HG02623 (cell line): ENCODE data around the gene PCCA.
"Not testable (repeated sequence)": the region's sequence is repeated elsewhere in the genome, so short reads cannot be mapped to it uniquely, and the experiment has no call there.

Experiments
- ATAC-seq: cut with Tn5 transposase; IDR thresholded peaks from one replicate; pipeline ENCODE4 v1.9.1; 2021; ENCODE audit warnings: moderate library complexity; ENCODE audit not compliant: unreplicated experiment

Gene PCCA

DNA sequence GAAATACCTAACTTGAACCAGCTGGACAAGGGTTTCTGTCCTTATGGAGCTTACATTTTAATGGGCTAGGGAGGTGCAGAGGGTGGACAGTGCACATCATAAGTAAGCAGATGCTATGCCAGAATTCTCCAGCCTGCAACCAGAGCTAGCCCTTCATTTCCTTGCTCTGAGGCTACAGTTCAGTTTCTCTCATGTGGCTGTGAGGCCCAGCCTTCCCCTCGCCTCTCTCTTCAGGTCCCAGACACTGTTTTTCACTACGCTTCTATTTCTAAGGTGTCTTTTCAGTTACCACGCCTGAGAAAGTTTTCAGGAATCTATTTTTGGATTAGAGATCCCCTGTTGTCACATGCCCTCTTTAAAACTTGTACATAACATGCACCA is 141.9 kb downstream of the PCCA start:
- ATAC-seq: no peak

- ATAC-seq: no peak
Measured at GRCh38 chr13:100231176-100231575, 142.3 kb downstream of the PCCA start.

- ATAC-seq: no peak
Measured at GRCh38 chr13:100234006-100234405, 145.1 kb downstream of the PCCA start.

GRCh38 chr13:100234524-100235136 is 145.7 kb downstream of the PCCA start:
- ATAC-seq: no peak

- no peak for ATAC-seq
Measured at GRCh38 chr13:100235311-100235901, 146.5 kb downstream of the PCCA start.

- no peak for ATAC-seq
Measured at GRCh38 chr13:100240109-100240779, 151.4 kb downstream of the PCCA start.

DNA sequence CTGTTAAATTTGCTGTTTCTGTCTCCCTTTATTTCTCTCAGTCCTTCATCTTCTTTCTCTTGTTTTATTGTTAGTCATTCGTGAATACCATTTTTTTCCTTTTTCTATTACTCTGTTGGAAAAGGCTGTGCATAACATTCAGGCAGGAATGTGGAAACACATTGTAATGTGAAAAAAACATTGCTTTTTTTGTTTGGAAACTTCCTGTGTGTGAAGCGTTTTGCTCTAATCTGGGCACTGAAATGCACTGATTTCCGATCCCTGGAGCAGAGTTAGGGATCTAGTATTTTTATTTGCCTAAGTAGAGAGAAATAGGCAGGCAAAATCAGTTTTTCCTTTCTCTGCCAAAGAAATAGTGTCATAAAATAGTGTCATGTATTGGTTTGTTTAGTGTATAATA is 155.5 kb downstream of the PCCA start:
- no peak for ATAC-seq

DNA sequence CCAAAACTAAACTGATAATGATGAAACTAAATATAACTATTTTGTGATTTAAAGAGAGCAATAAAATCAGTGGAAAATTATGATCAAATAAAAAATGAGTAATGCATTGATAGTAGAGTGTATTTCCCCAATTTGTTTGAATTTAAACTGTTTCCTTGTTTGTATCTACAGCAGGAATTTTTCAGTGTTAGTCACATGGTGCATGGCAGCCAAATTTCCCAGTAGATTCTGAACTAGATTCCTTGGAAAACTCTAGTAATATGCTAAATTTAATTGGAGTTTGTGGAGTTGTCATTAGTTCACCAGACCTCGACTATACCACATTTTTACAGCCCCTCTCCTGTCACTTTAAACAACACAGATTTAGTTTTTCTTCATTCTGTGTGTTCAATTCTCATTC is 156.2 kb downstream of the PCCA start:
- no peak for ATAC-seq

DNA sequence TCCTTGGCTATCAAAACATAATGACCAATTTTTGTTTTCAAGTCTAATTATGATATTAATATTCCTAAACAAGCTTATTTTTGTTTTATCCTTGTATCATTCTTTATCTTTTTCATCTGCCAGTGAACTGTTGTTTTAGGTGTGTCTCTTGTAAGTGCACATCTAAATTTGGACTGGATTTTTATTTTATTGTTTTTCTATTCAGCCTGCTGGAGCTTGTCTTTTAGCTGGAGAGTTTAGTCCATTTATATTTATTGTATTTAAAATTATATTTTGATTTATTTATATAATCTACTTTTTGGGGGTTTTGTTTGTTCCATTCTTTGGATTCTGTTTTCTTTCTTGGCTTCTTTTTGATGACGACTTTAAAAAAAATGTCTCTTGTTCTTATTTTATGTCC is 159.0 kb downstream of the PCCA start:
- ATAC-seq: no peak

DNA sequence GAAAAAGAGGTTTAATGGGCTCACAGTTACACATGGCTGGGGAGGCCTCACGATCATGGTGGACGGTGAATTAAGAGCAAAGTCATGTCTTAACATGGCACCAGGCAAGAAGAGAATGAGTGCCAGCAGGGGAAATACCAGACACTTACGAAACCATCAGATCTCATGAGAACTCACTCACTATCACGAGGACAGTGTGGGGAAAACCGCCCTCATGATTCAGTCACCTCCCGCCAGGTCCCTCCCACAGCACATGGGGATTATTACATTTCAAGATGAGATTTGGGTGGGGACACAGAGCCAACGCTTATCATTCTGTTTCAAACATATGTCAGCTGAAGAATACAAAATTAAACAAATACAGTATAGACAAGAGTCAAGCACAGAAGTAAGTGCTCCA is 165.1 kb downstream of the PCCA start:
- no peak for ATAC-seq

DNA sequence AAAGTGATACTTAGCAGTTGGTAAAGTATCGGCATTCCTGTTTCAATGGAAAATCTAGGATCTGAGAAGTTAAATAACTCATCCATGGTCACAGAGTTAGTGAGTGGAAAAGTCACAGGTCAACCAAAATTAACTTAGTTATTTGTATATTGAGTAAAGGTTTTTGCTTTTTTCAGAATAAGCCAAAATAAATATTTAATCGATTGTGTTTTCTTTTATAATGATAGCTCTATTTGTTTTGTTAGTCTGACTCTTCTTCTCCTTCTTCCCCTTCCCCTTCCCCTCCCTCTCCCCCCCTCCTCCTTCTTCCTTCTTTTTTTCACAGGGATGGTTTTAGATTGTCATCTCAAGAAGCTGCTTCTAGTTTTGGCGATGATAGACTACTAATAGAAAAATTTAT is 173.5 kb downstream of the PCCA start:
- ATAC-seq: no peak

GRCh38 chr13:100266026-100266425 is 177.1 kb downstream of the PCCA start:
- ATAC-seq: no peak

- ATAC-seq: no peak
Measured at GRCh38 chr13:100269837-100270236, 180.9 kb downstream of the PCCA start.

DNA sequence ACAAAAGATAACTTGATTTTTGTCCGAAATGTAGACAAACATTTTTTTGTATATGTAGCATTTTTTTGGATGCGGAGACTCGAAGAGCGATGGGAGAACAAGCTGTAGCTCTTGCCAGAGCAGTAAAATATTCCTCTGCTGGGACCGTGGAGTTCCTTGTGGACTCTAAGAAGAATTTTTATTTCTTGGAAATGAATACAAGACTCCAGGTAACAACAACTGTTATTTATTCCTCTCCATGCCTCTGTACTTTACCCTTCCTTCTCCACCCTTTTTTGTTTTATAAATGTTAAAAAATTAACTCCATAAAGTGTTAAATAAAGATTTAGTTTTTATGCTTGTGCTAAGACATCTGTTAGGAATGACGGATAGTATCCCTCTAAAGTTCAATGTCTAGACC is 184.2 kb downstream of the PCCA start:
- no peak for ATAC-seq

DNA sequence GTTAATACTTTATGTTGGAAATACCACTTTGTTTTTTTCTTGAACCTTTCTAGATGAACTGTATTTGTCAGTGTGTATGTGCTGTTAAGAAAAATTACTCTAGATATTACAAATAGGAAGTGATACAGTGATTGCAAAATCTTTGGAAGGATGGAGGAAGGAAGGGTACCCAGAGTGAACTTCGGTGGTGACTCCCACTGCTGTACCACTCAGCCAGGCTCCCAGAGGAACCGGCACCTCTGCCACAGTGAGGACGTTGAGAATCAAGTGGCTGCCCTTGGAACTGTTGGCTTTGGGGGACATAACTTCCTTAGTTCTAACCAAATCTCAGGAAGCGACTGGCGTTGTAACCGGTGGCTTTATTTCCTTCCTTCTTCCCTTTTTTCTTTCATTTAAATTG is 184.7 kb downstream of the PCCA start:
- ATAC-seq: no peak

DNA sequence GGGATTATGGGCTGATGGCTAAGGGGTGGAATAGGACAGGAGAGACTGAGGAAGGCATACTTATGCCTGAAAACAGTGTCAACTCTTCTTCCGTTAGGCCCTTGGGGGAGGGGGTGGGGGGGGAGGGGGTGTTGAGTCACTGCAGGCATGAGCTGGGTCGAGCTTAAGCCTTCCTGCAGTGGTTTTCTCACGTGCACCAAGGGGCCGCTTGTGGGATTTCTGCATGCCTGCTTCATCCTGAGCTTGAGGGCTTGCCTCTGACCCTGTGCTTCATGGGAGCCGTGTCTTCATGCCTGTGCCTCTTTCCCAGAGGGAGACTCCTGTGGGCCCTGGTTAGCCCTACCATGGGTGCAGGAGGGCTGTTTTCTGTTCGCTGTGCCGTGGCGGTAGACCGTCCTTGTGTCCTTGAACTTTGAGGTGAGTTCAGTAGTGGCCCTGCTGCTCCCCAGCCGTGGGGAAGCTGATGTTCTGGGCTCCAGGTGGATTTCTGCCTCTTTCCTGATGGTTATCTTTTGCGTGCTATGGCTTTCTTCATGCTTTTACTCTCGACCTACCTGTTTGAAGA is 186.1 kb downstream of the PCCA start:
- no peak for ATAC-seq

DNA sequence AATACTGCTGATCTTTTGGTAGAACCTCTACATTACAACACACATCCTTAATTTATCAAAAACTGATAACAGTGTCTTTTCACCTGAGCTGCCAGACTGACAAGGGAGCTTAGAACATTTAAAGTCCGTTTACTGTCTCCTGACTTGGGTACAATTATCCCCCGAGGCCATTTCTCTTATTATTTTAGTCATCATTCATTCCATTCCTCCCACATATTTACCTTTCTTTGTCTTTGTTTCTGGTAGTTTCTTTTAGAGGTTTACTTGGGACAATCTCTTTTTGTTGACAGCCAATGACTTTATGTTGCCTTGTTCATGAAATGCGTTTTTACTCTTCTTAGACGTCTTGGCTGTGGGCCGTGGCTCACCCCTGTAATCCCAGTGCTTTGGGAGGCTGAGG is 186.9 kb downstream of the PCCA start:
- ATAC-seq: no peak

DNA sequence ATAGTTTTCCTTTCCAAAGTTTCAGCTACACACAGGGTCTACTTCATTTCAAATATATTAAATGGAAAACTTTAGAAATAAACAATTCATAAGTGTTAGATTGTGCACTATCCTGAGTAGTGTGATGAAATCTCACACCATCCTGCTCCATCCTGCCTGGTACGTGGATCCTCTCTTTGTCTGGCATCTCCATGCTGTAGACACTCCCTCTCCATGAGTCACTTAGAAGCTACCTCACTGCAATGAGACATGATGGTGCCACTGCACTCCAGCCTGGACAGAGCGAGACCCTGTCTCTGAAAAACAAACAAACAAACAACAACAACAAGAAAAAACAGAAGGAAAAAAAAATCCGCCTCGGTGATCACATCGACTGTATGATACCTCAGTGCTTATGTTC is 191.8 kb downstream of the PCCA start:
- ATAC-seq: no peak

DNA sequence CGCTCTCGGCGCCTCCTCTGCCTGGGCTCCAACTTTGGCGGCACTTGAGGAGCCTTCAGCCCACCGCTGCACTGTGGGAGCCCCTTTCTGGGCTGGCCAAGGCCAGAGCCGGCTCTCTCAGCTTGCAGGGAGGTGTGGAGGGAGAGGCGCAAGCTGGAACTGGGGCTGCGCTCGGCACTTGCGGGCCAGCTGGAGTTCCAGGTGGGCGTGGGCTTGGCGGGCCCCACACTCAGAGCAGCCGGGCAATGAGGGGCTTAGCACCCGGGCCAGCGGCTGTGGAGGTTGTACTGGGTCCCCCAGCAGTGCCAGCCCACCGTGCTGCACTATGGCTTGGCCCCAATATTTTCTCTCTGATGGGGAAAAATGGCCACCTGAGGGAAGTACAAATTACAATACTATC is 193.4 kb downstream of the PCCA start:
- not testable (repeated sequence) for ATAC-seq

DNA sequence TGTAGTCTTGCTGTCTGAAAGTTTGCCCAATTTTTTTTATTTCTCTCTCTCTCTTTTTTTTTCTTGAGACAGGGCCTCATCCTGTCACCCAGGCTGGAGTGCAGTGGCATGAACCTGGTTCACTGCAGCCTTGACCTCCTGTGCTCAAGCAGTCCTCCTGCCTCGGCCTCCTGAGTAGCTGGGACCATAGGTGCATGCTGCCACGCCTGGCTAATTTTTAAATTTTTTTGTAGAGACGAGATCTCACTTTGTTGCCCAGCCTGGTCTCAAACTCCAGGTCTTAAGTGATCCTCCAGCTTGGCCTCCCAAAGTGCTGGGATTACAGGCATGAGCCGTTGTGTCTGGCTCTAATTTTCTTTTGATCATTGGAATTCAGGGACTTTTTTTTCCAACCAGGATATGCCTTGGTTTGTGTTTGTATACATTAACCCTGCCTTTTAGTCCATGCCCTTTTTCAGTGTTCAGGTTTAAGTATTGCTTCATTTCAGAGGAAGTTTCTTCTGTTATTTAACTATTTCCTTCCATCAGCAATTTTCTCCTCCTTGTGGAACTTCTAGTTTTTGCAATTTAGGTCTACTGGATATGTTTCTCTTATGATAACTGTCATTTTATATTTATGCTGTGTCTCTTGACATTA is 201.4 kb downstream of the PCCA start:
- no peak for ATAC-seq

GRCh38 chr13:100291624-100292023 is 202.7 kb downstream of the PCCA start:
- no peak for ATAC-seq

DNA sequence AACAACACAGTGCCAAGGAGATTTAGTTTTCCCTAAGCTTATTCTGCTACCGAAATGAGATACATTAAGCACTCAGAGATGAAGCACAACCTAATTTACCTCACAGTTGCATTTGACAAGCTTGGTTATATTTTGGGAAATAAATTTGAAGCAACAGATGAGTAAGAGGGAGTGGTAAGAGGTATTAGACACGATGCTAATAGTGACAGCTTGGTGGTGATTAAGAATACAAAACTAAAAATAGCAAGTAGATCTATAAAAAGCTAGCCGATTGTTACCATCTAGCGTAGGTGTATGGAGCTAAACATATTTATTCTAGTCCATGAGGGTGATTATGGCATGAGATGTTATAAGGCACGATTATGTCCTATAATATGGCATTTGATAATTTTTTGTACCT is 208.5 kb downstream of the PCCA start:
- no peak for ATAC-seq
